GM12801 (cell line): ENCODE results near the gene CHTOP.

ENCODE experiments used
- CTCF ChIP-seq: IDR thresholded peaks from one replicate; pipeline ENCODE4 v1.5.1; 2011; ENCODE audit warnings: control low read depth; ENCODE audit not compliant: insufficient read length; ENCODE audit errors: extremely low read depth

CHTOP gene

GRCh38 chr1:153647346-153647714, 13.5 kb downstream of the CHTOP start:
- no peak for TF ChIP-seq CTCF

- no peak for TF ChIP-seq CTCF
Measured at GRCh38 chr1:153648000-153648643, 14.3 kb downstream of the CHTOP start.

GRCh38 chr1:153649137-153649862, 15.4 kb downstream of the CHTOP start:
- no peak for TF ChIP-seq CTCF

GRCh38 chr1:153649863-153650235, 16.0 kb downstream of the CHTOP start:
- TF ChIP-seq CTCF: no peak

- TF ChIP-seq CTCF: no peak
Measured at GRCh38 chr1:153651771-153652170, 17.9 kb downstream of the CHTOP start.

- TF ChIP-seq CTCF: no peak
Measured at GRCh38 chr1:153652805-153653500, 19.1 kb downstream of the CHTOP start.

- no peak for TF ChIP-seq CTCF
Measured at GRCh38 chr1:153655333-153655732, 21.5 kb downstream of the CHTOP start.
